Hematopoietic multipotent progenitor cell (in vitro differentiated cells): ENCODE measurements around the gene WWOX. TPM values are rescaled to one million over a fixed set of nuclear protein-coding genes. Genes with fewer than 3 reads are reported as not detected.

Source experiments
- DNase-seq, 3 donors: peaks; one replicate each; pipeline ENCODE4 v3.0.0-alpha.2; 2011 to 2015; ENCODE audit warnings: low read depth in 2 of 3, low spot score in 2 of 3
- total RNA-seq: library from RNA; depleted of rRNA; stranded (reverse); fragments of >200 nt; gene quantifications from one replicate; pipeline ENCODE4 v1.2.3, GENCODE V29; 2012

WWOX gene
- total RNA-seq, 1 donor = 24.8 TPM

- DNase-seq = no peak
These were observed 882.8 kb downstream of the WWOX start for GRCh38 chr16:78982096-78982744.

- no peak for DNase-seq
These were observed 884.9 kb downstream of the WWOX start for GRCh38 chr16:78984324-78984723.

DNA sequence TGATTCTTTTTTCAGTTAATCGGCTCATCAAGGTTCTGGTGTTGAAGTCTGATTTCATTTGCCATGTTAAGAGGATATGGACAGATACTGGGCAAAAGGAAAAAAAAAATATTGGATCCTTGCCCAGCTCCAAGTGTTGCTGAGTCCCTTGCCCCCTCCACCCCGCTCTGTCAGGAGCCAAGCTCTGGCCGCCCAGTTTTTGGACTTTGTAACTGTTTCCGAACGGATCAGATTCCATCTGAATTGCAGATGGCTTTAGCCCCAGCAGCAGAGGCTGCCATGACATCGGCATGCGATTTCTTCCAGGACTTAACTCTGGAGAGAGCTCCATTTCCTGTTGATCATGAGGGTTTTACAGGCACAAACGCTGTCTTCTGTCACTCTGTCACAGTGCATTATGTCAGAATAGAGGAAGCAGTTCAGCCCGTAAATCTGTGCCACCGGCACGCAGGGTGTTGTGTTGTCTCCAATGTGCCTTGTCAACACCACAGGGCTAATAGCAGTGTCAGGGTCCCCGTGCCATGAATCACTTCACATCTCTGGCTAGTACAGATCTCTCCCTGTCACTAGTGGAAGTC is 885.5 kb downstream of the WWOX start:
- peak in 1 of 3 donors; percentile 27 for DNase-seq

DNA sequence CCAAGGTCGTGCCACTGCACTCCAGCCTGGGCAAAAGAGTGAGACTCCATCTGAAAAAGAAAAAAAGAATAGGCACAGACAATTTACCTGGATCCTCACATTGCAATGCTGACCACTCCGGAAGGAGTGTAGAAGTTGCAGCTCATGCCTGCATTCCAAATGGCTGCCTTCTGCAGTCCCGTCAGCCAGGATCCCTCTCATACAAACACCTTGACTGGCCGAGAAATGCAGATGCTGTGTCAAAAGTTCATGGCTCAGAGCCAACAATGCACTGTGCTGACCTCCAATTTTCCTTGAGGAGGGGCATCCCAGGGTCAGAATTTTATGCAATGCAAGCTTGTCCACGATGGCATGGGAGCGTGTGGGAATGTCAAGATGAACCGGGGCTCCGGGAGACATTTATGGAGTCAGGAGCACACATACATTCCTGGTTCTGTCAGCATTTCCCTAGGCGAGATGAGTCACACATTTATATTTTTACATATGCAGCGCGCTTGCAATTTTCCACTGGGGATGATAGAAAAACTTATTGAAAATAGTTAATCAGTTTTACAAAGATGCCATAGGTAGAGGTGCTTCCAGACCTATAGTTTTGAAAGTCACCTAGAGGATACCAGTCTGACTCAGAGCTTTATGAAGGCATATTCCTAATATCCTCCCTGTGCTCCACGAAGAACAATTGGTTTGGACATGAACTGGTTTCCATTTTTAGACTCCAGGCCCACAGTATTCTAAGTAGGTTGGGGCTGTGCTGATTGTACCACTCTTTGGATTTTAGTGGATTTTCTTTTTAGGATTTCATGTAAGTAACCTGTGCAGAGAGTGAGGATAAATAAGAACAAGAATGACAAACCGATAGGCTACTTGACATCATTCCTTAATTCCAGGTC is 886.5 kb downstream of the WWOX start:
- DNase-seq = no peak

DNA sequence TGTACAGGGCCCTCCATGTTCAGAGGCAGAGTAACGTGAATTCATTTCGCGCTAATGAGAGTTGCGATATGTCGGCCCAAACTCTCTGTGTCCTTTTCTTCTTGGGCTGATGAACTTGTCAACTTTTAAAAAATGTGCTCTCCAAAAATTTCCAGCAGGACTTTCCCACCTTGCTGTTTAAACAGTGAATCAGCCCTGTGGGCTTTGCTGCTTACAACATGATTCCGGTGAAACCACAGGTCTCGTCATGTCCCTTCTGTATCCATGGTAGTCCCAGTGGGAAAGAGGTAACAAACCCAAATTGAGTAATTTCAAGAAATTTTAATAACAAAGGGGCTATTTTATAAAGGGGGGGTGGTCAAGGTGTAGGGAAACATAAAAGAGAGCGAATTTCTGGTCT is 888.2 kb downstream of the WWOX start:
- DNase-seq = no peak

- no peak for DNase-seq
These were observed 889.0 kb downstream of the WWOX start for GRCh38 chr16:78988361-78988969.

GRCh38 chr16:78990309-78990701 is 890.9 kb downstream of the WWOX start:
- DNase-seq = no peak

DNA sequence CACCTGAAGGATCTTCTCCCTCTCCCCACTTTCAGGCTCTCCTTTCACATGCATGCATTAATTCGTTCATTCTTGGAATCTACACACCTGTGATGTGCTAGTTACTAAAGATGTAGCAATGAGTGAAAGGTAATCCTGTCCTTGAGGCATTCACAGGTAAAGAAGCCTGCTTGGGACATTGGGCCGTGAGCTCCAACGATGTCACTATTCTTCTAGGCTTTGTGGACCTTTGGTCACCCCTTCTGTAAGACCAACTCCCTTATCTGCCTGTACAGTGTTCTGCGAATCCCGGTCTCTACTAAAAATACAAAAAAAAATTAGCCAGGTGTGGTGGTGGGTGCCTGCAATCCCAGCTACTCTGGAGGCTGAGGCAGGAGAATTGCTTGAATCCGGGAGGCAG is 892.5 kb downstream of the WWOX start:
- DNase-seq = no peak

DNA sequence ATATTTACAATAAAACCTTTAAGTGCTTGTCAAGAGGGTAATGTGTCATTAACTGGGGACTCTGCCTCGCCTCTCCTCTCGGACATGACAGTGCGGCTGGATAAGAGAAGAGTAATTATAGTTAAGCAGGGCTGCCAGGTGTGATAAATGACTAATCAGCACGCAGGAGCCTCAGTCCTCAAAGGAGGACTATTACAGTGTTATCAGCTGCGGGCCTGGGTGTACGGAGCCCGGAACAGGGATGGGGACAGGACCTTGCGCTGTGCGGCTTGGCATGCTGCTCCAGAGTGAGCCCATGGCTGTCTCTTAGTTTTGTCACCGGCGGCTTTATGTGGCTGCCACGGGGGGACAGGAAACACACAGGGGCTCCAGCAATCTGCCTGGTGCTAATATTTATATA is 893.9 kb downstream of the WWOX start:
- no peak for DNase-seq

- DNase-seq = no peak
These were observed 894.8 kb downstream of the WWOX start for GRCh38 chr16:78994135-78994745.

- no peak for DNase-seq
These were observed 896.0 kb downstream of the WWOX start for GRCh38 chr16:78995441-78995840.

- no peak for DNase-seq
These were observed 897.3 kb downstream of the WWOX start for GRCh38 chr16:78996790-78997189.

GRCh38 chr16:78998879-78999278 is 899.4 kb downstream of the WWOX start:
- no peak for DNase-seq

GRCh38 chr16:79001156-79001967 is 901.9 kb downstream of the WWOX start:
- no peak for DNase-seq

- no peak for DNase-seq
These were observed 903.7 kb downstream of the WWOX start for GRCh38 chr16:79003026-79003609.

GRCh38 chr16:79004309-79004708 is 904.9 kb downstream of the WWOX start:
- DNase-seq = no peak

DNA sequence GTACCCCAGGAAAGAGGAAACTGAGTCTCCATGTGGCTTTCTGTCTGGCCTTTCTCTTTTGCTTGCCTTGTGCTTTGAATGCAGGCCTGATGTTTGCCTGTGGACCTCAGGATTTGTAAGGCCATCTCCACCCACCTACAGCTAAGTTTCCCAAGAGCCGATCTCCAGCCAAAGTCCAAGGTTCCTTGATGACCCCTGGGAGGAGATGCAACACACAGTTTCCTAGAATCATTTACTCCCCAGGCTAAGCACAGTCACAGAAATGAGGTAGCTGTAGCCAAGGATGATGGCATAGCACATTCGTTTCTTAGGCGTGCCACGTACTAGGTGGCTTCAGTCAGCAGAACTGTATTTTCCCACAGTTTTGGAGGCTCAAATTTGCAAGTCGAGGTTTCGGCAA is 905.6 kb downstream of the WWOX start:
- no peak for DNase-seq

DNA sequence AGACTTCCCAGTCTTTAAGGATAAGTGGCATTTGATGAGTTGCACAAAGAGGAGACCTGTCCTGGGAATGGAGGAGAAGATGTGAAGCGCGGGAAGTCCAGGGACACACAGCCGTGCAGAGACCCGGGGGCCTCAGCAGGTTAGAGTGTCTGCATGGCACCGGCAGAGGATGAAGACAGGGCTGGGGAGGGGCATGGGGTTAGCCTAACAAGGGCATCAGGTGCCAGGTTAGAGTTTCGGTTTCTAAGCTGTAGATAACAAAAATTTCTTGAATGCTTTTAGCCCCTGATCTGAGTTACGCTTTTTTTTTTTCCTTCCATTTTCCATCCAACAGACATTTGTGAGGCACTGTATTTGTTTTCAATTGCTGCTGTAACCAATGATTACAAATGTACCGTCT is 906.8 kb downstream of the WWOX start:
- no peak for DNase-seq

GRCh38 chr16:79006765-79007164 is 907.3 kb downstream of the WWOX start:
- no peak for DNase-seq

GRCh38 chr16:79007614-79008013 is 908.2 kb downstream of the WWOX start:
- no peak for DNase-seq
